ENCODE results near the gene NACC2.

The NACC2 gene

DNA sequence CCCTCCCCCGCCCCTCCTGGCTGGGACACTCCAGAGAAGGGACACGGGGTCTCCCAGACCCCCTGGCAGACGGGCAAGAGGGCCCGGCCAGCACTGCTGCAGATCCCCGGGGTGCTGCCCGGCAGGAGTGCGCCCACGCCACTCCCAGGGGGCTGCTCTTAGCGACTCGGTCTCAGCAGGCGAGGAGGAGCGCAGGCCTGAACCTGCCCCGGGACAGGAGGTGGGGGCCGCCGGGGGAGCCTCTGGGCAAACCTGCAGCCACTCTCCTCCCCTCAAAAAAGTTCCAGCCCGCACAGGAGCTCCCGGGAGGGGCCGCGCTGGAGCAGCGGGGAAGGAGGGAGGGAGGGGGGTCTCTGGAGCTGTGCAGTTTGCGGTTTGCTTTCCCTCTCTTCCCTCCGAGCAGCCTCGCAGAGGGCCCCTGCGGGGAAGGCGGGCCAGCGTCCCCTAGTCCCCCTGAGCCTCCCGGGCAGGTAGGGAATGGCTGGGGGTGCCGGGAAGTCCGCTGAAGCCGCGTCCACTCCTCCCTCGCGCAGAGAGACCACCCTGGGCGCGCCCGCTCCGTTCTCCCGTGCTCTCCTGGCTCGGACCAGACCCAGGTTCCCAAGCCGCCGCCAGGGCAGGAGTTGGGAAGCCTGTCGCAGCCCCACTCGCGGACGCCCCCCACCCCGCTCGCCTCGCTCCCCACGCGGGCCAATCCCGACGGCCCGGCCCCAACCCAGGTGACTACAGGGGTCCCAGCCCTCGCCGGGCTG, 44.2 kb downstream of the NACC2 start:
- no peak overlapping the region for H3K27ac ChIP-seq (ENCODE audit: low read depth in 2 of 2, low read length in 2 of 2)
- H3K9ac ChIP-seq (ENCODE audit: low read depth in 1 of 2, low read length in 2 of 2): peak overlapping the region in 1 of 2 donors; percentile 34
- H3K9me3 ChIP-seq (ENCODE audit: control insufficient read depth in 2 of 2, low read length in 2 of 2): no peaks in the 10 kb centered on the region
- peak overlapping the region in 1 of 2 donors; percentile 49 for H3K4me3 ChIP-seq (ENCODE audit: low read length in 2 of 2)
- peaks cover 20 to 23% of the 10 kb centered on the region in 2 donors for H3K4me1 ChIP-seq (ENCODE audit: control insufficient read depth in 2 of 2, insufficient read depth in 2 of 2, low read length in 2 of 2)
- peaks cover 9 to 12% of the 10 kb centered on the region in 2 donors for H3K36me3 ChIP-seq (ENCODE audit: control insufficient read depth in 2 of 2, insufficient read depth in 2 of 2, low read length in 2 of 2)
- H3K27me3 ChIP-seq (ENCODE audit: control insufficient read depth in 2 of 2, insufficient read depth in 2 of 2, low read length in 2 of 2): no peaks in the 10 kb centered on the region

DNA sequence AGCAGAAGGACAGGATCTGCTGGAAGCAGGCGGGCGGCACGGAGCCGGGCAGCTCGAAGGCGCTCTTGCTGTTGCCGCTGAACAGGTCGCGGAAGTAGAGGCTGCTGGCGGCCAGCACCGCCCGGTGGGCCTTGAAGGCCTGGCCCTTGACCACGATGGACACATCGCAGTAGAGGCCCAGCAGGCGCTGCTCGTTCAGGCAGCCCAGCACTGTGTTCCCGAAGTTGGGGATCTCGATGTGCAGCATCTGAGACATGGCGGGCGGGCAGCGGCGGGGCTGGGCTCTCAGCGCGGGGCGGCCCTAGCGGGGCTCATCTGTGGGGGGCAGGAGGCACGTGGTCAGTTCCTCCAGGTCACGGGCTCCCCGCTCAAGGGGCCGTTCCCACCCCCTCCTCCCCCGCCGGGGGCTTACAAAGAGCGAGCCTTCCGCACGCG, 44.8 kb downstream of the NACC2 start:
- H3K27me3 ChIP-seq (ENCODE audit: control insufficient read depth in 2 of 2, insufficient read depth in 2 of 2, low read length in 2 of 2): no peaks in the 10 kb centered on the region
- H3K36me3 ChIP-seq (ENCODE audit: control insufficient read depth in 2 of 2, insufficient read depth in 2 of 2, low read length in 2 of 2): peaks cover 9 to 12% of the 10 kb centered on the region in 2 donors
- H3K9ac ChIP-seq (ENCODE audit: low read depth in 1 of 2, low read length in 2 of 2): no peak overlapping the region
- H3K4me3 ChIP-seq (ENCODE audit: low read length in 2 of 2): no peak overlapping the region
- H3K27ac ChIP-seq (ENCODE audit: low read depth in 2 of 2, low read length in 2 of 2): no peak overlapping the region
- peaks cover 20 to 23% of the 10 kb centered on the region in 2 donors for H3K4me1 ChIP-seq (ENCODE audit: control insufficient read depth in 2 of 2, insufficient read depth in 2 of 2, low read length in 2 of 2)
- H3K9me3 ChIP-seq (ENCODE audit: control insufficient read depth in 2 of 2, low read length in 2 of 2): no peaks in the 10 kb centered on the region

DNA sequence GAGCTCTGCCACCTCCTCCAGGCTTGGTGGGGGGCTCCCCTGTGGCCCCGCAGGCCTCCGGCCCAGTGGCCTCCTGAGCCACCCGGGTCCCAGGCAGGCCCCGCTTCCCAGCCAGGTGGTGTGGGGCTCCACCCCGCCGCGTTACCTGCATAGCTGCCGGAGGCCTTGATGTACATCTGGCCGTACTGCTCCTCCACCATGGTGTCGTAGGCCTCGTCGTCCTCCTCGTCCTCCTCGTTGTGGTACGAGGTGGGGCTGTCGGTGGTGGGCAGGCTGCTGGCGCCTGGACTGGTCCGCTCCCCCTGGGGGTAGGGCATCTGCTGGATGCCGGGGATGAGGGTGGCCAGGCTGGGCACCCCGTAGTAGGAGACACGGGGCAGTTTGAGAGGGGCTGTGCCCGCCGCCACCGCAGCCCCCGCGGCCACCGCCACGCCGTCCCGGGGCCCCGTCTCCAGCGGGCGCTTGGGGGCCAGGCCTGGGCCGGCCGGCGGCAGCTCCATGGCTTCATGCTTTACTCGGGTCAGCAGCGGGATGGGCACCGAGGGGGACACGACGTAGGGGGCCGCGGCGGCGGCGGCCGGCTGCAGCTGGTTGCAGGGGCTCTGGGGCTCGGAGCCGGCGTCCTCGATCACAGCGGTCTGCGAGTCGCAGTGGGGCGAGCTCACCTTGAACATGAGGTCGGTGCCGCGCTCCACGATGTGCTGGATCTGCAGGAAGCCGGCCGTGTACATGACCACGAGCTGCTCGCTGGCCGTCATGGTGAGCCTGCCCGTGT, 45.4 kb downstream of the NACC2 start:
- Histone ChIP-seq H3K36me3 (ENCODE audit: control insufficient read depth in 2 of 2, insufficient read depth in 2 of 2, low read length in 2 of 2) (peaks cover 9 to 12% of the 10 kb centered on the region in 2 donors), H3K4me1 (ENCODE audit: control insufficient read depth in 2 of 2, insufficient read depth in 2 of 2, low read length in 2 of 2) (peaks cover 20 to 23% of the 10 kb centered on the region in 2 donors), H3K27me3 (ENCODE audit: control insufficient read depth in 2 of 2, insufficient read depth in 2 of 2, low read length in 2 of 2) (no peaks in the 10 kb centered on the region), H3K27ac (ENCODE audit: low read depth in 2 of 2, low read length in 2 of 2) (no peak overlapping the region), H3K4me3 (ENCODE audit: low read length in 2 of 2) (no peak overlapping the region), H3K9ac (ENCODE audit: low read depth in 1 of 2, low read length in 2 of 2) (no peak overlapping the region), H3K9me3 (ENCODE audit: control insufficient read depth in 2 of 2, low read length in 2 of 2) (no peaks in the 10 kb centered on the region)

DNA sequence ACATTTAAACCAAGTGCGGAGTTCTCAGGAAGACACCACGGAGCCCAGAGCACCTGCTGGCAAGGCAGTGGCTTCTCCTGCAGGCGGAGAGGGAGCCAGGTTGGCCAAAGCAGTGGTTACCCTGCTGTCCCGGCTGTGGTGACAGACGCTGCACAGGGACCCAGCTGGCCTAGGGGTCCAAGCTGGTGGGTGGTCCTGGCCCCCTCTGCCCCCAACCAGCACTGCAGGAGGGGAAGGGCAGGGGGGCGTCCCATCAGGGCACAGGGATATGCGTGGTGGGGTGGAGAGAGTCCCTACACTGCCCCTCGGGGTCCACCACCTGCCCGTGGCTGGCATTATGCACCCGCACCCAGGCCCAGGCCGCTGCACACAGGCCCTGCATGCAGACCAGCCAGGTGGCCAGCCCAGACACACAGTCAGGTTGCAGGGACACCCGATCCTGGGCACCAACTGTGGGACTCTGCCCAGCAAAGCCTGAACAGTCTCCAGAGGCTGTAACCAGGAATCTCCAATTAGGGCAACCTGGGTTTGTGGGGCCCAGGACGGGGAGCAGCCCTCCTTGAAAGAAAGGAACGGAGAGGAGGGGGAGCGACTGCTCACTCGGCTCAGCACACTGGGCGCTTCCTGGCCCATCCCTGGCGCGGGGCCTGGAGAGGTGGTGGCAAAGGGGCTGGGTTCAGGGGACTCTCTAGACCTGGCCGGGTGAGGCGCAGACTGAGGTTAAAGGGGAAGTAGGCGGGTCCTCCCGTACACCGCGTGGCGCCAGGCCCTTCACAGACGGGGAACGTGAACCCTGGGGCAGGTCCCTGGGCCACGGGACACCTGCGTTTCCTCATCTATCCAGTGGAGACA, 46.3 kb downstream of the NACC2 start:
- peaks cover 19 to 23% of the 10 kb centered on the region in 2 donors for H3K4me1 ChIP-seq (ENCODE audit: control insufficient read depth in 2 of 2, insufficient read depth in 2 of 2, low read length in 2 of 2)

DNA sequence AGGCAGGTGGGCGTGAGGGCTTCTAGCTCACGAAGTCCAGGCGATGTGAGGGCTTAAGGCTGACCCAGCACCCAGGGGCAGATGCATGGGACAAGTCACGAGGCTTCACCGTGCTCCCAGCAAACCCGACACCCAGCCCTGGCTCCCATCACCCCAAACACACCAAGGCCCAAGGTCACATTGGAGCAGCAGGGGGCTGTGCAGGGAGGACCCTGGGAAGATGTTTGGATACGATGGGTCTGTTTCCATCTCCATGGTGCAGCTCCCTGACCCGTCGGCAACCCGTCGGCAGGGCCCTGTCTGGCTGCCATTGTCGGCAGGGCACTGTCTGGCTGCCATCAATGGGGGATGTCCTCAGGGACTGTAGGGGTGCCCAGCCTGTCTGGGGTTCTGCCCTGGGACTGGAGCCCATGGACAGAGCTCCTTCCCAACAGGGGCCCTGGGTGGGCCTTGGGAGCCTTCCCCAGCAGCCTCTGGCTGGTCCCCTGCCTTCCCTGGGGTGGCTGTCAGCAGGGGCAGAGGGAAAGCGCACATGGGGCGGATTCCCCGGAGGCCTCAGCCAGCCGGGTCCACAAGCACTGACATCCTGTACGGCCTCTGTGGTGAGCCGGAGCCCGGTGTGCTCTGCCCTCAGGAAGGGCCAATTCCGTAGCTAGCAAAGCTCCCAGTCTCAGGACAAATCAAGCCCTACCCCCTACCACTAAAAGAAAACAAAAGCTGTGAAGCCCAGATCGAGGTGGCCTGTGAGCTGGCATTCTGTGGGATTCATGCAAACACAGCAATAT, 47.1 kb downstream of the NACC2 start:
- no peaks in the 10 kb centered on the region for H3K9me3 ChIP-seq (ENCODE audit: control insufficient read depth in 2 of 2, low read length in 2 of 2)
- H3K4me3 ChIP-seq (ENCODE audit: low read length in 2 of 2): no peak overlapping the region
- H3K27ac ChIP-seq (ENCODE audit: low read depth in 2 of 2, low read length in 2 of 2): no peak overlapping the region
- peaks cover 11 to 14% of the 10 kb centered on the region in 2 donors for H3K4me1 ChIP-seq (ENCODE audit: control insufficient read depth in 2 of 2, insufficient read depth in 2 of 2, low read length in 2 of 2)
- H3K36me3 ChIP-seq (ENCODE audit: control insufficient read depth in 2 of 2, insufficient read depth in 2 of 2, low read length in 2 of 2): peaks cover 9 to 12% of the 10 kb centered on the region in 2 donors
- no peak overlapping the region for H3K9ac ChIP-seq (ENCODE audit: low read depth in 1 of 2, low read length in 2 of 2)
- no peaks in the 10 kb centered on the region for H3K27me3 ChIP-seq (ENCODE audit: control insufficient read depth in 2 of 2, insufficient read depth in 2 of 2, low read length in 2 of 2)

More for the DNA sequence above, 46.3 kb downstream of the NACC2 start:
- Histone ChIP-seq H3K27ac (ENCODE audit: low read depth in 2 of 2, low read length in 2 of 2) (no peak overlapping the region), H3K27me3 (ENCODE audit: control insufficient read depth in 2 of 2, insufficient read depth in 2 of 2, low read length in 2 of 2) (no peaks in the 10 kb centered on the region), H3K36me3 (ENCODE audit: control insufficient read depth in 2 of 2, insufficient read depth in 2 of 2, low read length in 2 of 2) (peaks cover 9 to 12% of the 10 kb centered on the region in 2 donors), H3K9me3 (ENCODE audit: control insufficient read depth in 2 of 2, low read length in 2 of 2) (no peaks in the 10 kb centered on the region), H3K4me3 (ENCODE audit: low read length in 2 of 2) (no peak overlapping the region), H3K9ac (ENCODE audit: low read depth in 1 of 2, low read length in 2 of 2) (no peak overlapping the region)

DNA sequence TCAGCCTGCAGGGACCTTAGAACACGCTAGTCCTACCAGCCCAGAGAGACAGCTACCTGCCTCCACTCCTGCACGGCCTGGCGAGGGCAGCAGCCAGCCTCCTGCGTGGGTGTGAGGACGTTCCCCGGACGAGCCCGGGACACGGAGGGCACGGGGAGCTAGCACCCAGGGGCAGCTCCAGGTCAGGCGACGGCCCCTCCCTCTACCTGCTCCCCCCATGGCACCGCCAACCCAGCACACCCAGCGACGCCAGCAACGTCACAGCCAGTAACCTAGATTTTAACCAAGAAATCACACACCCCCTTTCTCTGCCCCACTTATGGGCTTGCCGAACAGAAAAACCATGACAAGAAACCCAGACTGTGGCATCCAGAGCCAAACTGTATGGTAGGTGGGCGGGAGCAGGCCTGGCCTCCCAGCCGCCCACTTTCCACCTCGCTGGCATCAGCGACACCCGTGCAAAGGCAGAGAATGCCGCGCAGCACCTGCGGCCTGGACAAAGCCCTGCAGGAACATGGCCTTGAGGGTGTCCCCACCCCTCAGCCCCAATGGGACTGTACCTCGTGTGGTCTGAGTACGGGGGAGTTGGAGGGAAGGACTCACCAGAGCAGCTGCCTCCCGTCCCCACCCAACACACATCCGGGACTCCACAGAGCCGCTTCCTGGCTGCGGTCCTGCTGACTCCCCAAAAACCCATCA, 47.9 kb downstream of the NACC2 start:
- Histone ChIP-seq H3K36me3 (ENCODE audit: control insufficient read depth in 2 of 2, insufficient read depth in 2 of 2, low read length in 2 of 2) (peaks cover 9 to 12% of the 10 kb centered on the region in 2 donors), H3K27me3 (ENCODE audit: control insufficient read depth in 2 of 2, insufficient read depth in 2 of 2, low read length in 2 of 2) (no peaks in the 10 kb centered on the region), H3K4me3 (ENCODE audit: low read length in 2 of 2) (no peak overlapping the region), H3K27ac (ENCODE audit: low read depth in 2 of 2, low read length in 2 of 2) (no peak overlapping the region), H3K9ac (ENCODE audit: low read depth in 1 of 2, low read length in 2 of 2) (no peak overlapping the region), H3K9me3 (ENCODE audit: control insufficient read depth in 2 of 2, low read length in 2 of 2) (no peaks in the 10 kb centered on the region), H3K4me1 (ENCODE audit: control insufficient read depth in 2 of 2, insufficient read depth in 2 of 2, low read length in 2 of 2) (peaks cover 4 to 8% of the 10 kb centered on the region in 2 donors)

DNA sequence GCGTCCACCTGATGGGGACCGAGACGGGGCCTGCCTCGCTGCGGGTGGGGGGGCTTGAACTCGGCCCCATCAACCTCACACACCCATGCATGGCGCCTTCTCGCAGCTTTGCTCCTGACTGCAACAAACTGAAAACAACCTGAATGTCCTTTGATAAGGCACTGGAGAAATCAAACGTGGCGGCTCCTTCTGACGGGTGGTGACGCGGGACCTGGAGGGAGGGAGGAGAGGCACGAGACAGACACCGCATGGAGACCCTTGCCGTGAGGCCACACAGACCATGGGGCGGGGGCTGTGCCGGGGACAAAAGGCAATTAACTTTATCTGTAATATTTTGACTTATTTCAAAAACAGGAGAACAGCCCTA, 48.6 kb downstream of the NACC2 start:
- Histone ChIP-seq H3K9ac (ENCODE audit: low read depth in 1 of 2, low read length in 2 of 2) (no peak overlapping the region), H3K27me3 (ENCODE audit: control insufficient read depth in 2 of 2, insufficient read depth in 2 of 2, low read length in 2 of 2) (no peaks in the 10 kb centered on the region), H3K4me1 (ENCODE audit: control insufficient read depth in 2 of 2, insufficient read depth in 2 of 2, low read length in 2 of 2) (peaks cover 4 to 7% of the 10 kb centered on the region in 2 donors), H3K27ac (ENCODE audit: low read depth in 2 of 2, low read length in 2 of 2) (no peak overlapping the region), H3K9me3 (ENCODE audit: control insufficient read depth in 2 of 2, low read length in 2 of 2) (no peaks in the 10 kb centered on the region), H3K36me3 (ENCODE audit: control insufficient read depth in 2 of 2, insufficient read depth in 2 of 2, low read length in 2 of 2) (peaks cover 9 to 12% of the 10 kb centered on the region in 2 donors), H3K4me3 (ENCODE audit: low read length in 2 of 2) (no peak overlapping the region)

DNA sequence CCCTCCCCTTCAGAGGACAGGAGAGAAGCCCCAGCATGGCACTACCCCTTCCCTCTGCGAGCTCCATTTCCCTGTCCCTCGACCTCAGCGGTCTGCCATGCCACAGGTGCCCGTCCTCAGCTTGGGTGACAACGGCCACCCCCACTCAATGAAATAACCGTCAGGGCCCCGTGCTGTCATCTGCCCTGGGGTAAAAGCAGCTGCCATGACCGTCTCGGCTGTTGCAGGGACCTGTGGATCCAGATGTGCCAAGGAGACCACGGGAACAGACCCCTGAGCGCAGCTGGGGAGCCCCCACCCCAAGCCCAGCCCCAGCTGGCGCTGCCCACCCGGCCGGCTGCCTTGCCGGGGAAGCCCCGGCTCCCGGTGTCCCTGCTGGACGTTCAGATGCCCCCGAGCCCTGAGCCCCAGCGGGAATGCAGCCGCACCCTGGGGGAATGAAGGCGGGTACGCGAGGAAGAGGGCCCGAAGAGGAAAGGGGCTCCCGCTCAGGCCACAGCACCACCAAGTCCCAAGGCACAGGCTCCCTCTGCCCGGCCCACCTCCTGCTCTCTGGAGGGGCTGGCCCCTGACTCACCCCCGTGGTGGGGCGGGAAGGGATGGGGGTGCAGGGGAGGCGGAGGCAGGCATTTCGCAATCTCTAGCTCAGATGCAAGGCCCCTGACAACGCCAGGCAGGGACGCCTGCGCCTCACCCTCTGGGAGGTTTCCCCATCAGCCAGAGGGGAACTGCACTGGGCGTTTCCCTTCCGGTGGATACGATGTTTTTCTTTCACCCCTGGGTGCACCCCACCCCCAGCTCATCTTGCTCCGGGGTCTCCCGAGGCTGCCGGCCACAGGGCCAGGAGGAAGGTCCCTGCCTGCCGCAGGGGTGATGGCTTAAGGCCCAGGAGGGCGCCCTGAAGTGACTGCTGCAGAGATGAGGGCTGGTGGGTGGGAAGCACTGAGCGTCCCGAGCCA, 49.2 kb downstream of the NACC2 start:
- H3K27ac ChIP-seq (ENCODE audit: low read depth in 2 of 2, low read length in 2 of 2): no peak overlapping the region
- no peaks in the 10 kb centered on the region for H3K9me3 ChIP-seq (ENCODE audit: control insufficient read depth in 2 of 2, low read length in 2 of 2)
- no peak overlapping the region for H3K9ac ChIP-seq (ENCODE audit: low read depth in 1 of 2, low read length in 2 of 2)
- H3K4me1 ChIP-seq (ENCODE audit: control insufficient read depth in 2 of 2, insufficient read depth in 2 of 2, low read length in 2 of 2): peaks cover under 1 to 1% of the 10 kb centered on the region in 2 donors
- no peak overlapping the region for H3K4me3 ChIP-seq (ENCODE audit: low read length in 2 of 2)
- H3K36me3 ChIP-seq (ENCODE audit: control insufficient read depth in 2 of 2, insufficient read depth in 2 of 2, low read length in 2 of 2): peaks cover 9 to 12% of the 10 kb centered on the region in 2 donors
- H3K27me3 ChIP-seq (ENCODE audit: control insufficient read depth in 2 of 2, insufficient read depth in 2 of 2, low read length in 2 of 2): no peaks in the 10 kb centered on the region
